Hematopoietic multipotent progenitor cell treated with erythropoietin and hydrocortisone succinate and interleukin-3 and kit ligand, for 6 days (in vitro differentiated cells): Measurements from ENCODE around the gene RGS7.
"Not testable (repeated sequence)": the region's sequence is repeated elsewhere in the genome, so short reads cannot be mapped to it uniquely, and the experiment has no call there.

ENCODE experiments used
- DNase-seq: peaks from one replicate; pipeline ENCODE4 v3.0.0-alpha.2; 2015

Gene RGS7

GRCh38 chr1:241331328-241332036, 25.5 kb downstream of the RGS7 start:
- DNase-seq, result no peak

- no peak for DNase-seq
Measured at GRCh38 chr1:241330619-241331327, 26.2 kb downstream of the RGS7 start.

- no peak for DNase-seq
Measured at GRCh38 chr1:241325456-241325855, 31.5 kb downstream of the RGS7 start.

GRCh38 chr1:241323514-241324195, 33.4 kb downstream of the RGS7 start:
- peak; percentile 49 for DNase-seq

- no peak for DNase-seq
Measured at GRCh38 chr1:241317676-241318075, 39.3 kb downstream of the RGS7 start.

GRCh38 chr1:241316372-241316771, 40.6 kb downstream of the RGS7 start:
- no peak for DNase-seq

GRCh38 chr1:241311056-241311746, 45.8 kb downstream of the RGS7 start:
- no peak for DNase-seq

- DNase-seq, result no peak
Measured at GRCh38 chr1:241310451-241310850, 46.6 kb downstream of the RGS7 start.

GRCh38 chr1:241309651-241310050, 47.4 kb downstream of the RGS7 start:
- no peak for DNase-seq

GRCh38 chr1:241308471-241308870, 48.5 kb downstream of the RGS7 start:
- DNase-seq, result no peak

GRCh38 chr1:241308011-241308410, 49.0 kb downstream of the RGS7 start:
- DNase-seq, result no peak

- no peak for DNase-seq
Measured at GRCh38 chr1:241306125-241306790, 50.7 kb downstream of the RGS7 start.

- not testable (repeated sequence) for DNase-seq
Measured at GRCh38 chr1:241302024-241302423, 55.0 kb downstream of the RGS7 start.

- no peak for DNase-seq
Measured at GRCh38 chr1:241299347-241299746, 57.7 kb downstream of the RGS7 start.

GRCh38 chr1:241292973-241293372, 64.0 kb downstream of the RGS7 start:
- DNase-seq, result no peak

- not testable (repeated sequence) for DNase-seq
Measured at GRCh38 chr1:241291548-241291947, 65.5 kb downstream of the RGS7 start.

- no peak for DNase-seq
Measured at GRCh38 chr1:241286486-241286885, 70.5 kb downstream of the RGS7 start.

GRCh38 chr1:241276391-241276790, 80.6 kb downstream of the RGS7 start:
- no peak for DNase-seq

GRCh38 chr1:241275981-241276380, 81.0 kb downstream of the RGS7 start:
- DNase-seq, result no peak

- DNase-seq, result no peak
Measured at GRCh38 chr1:241275226-241275625, 81.8 kb downstream of the RGS7 start.

GRCh38 chr1:241274693-241275092, 82.3 kb downstream of the RGS7 start:
- DNase-seq, result no peak

- DNase-seq, result no peak
Measured at GRCh38 chr1:241272828-241273227, 84.2 kb downstream of the RGS7 start.

GRCh38 chr1:241271427-241271826, 85.6 kb downstream of the RGS7 start:
- DNase-seq, result no peak
